MM.1S (cell line): ENCODE results near the gene CCDC74A.
"Not testable (repeated sequence)": the region's sequence is repeated elsewhere in the genome, so short reads cannot be mapped to it uniquely, and the experiment has no call there.

Experiments
- DNase-seq: peaks from one replicate; pipeline ENCODE4 v3.0.0-alpha.2; 2015
- H2AFZ ChIP-seq: fragments of 300-600 bp; sonication (generic); 2 replicates; pipeline ENCODE4 v1.6.0; 2016; ENCODE audit warnings: antibody characterized with exemption, low read length
- H3F3A ChIP-seq: fragments of 300-600 bp; sonication (generic); 2 replicates; pipeline ENCODE4 v1.6.1; 2016; ENCODE audit warnings: mild to moderate bottlenecking, antibody characterized with exemption, low read length, moderate library complexity, mixed read lengths; ENCODE audit not compliant: insufficient read depth
- H3K27ac ChIP-seq: fragments of 300-600 bp; sonication (generic); 2 replicates; pipeline ENCODE4 v1.5.1; 2016; ENCODE audit warnings: mild to moderate bottlenecking, low read length
- H3K27me3 ChIP-seq: fragments of 300-600 bp; sonication (generic); replicated peaks from 2 replicates; pipeline ENCODE4 v1.6.0; 2016; ENCODE audit warnings: low read length; ENCODE audit not compliant: insufficient read depth
- H3K36me3 ChIP-seq: fragments of 300-600 bp; sonication (generic); replicated peaks from 2 replicates; pipeline ENCODE4 v1.6.1; 2016; ENCODE audit warnings: mild to moderate bottlenecking, low read length, mixed read lengths; ENCODE audit not compliant: insufficient read depth
- H3K4me1 ChIP-seq: fragments of 300-600 bp; sonication (generic); 2 replicates; pipeline ENCODE4 v1.6.1; 2016; ENCODE audit warnings: low read length, mixed read lengths
- H3K4me2 ChIP-seq: fragments of 300-600 bp; sonication (generic); 2 replicates; pipeline ENCODE4 v1.6.0; 2016; ENCODE audit warnings: low read depth, low read length
- H3K4me3 ChIP-seq: fragments of 300-600 bp; sonication (generic); 2 replicates; pipeline ENCODE4 v1.5.1; 2016; ENCODE audit warnings: low read length, mixed read lengths
- H3K79me2 ChIP-seq: fragments of 300-600 bp; sonication (generic); 2 replicates; pipeline ENCODE4 v1.6.1; 2016; ENCODE audit warnings: mixed run types, low read length, mixed read lengths
- H3K9ac ChIP-seq: fragments of 300-600 bp; sonication (generic); 2 replicates; pipeline ENCODE4 v1.6.1; 2016; ENCODE audit warnings: low read length, mixed read lengths
- H3K9me2 ChIP-seq: fragments of 300-600 bp; sonication (generic); replicated peaks from 2 replicates; pipeline ENCODE4 v1.6.1; 2016; ENCODE audit warnings: mild to moderate bottlenecking, low read length, mixed read lengths; ENCODE audit not compliant: insufficient read depth
- H3K9me3 ChIP-seq: fragments of 300-600 bp; sonication (generic); replicated peaks from 2 replicates; pipeline ENCODE4 v1.6.1; 2016; ENCODE audit warnings: mild to moderate bottlenecking, low read length, mixed read lengths; ENCODE audit not compliant: insufficient read depth
- H4K20me1 ChIP-seq: fragments of 300-600 bp; sonication (generic); 2 replicates; pipeline ENCODE4 v1.6.1; 2016; ENCODE audit warnings: mild to moderate bottlenecking, low read length, moderate library complexity, mixed read lengths; ENCODE audit not compliant: insufficient read depth
- EZH2 ChIP-seq: fragments of 300-600 bp; sonication (generic); optimal IDR thresholded peaks from 2 replicates; pipeline ENCODE3; 2017; ENCODE audit warnings: low read depth, mild to moderate bottlenecking, antibody characterized with exemption, low read length, mixed read lengths
- EZH2phosphoT487 ChIP-seq: fragments of 300-600 bp; sonication (generic); IDR thresholded peaks from 2 replicates; pipeline ENCODE4 v1.6.1; 2018; ENCODE audit warnings: antibody characterized with exemption, low read length
- TF ChIP-seq, protein P1 (sequence below): fragments of 300-600 bp; sonication (generic); IDR thresholded peaks from 2 replicates; pipeline ENCODE4 v1.5.1; 2016; ENCODE audit warnings: antibody characterized with exemption, low read length, mixed read lengths

Gene CCDC74A

DNA sequence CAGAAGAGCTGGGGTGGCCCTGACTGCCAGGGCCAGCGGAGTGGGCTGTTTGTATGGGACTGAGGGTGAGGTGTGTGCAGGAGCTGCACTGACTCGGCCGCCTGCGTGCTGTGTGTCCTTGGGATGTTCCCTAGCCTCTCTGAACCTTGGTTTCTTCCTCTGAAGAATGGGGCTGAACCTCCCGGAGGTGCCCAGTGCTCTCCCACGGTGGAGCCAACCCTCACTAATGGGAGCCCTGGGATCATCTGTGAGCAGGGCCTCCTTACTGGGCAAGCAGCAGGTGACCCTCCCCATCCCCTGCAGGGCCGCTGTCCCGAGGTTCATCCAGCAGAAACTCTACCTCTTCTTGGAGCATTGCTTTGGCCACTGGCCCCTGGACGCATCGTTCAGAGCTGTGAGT is 11.7 kb upstream of the CCDC74A start:
- H4K20me1 ChIP-seq: no peaks in the 10 kb centered on the region
- no peaks in the 10 kb centered on the region for H3K9me2 ChIP-seq
- no peaks in the 10 kb centered on the region for H3K4me1 ChIP-seq
- H2AFZ ChIP-seq: no peak overlapping the region
- H3K4me2 ChIP-seq: no peak overlapping the region
- no peaks in the 10 kb centered on the region for H3K36me3 ChIP-seq
- no peak overlapping the region for H3K27ac ChIP-seq
- no peaks in the 10 kb centered on the region for H3K27me3 ChIP-seq
- H3K9ac ChIP-seq: no peak overlapping the region
- H3K4me3 ChIP-seq: no peak overlapping the region
- TF ChIP-seq EZH2 (no peak), EZH2phosphoT487 (no peak)
- TF ChIP-seq, protein P1, sequence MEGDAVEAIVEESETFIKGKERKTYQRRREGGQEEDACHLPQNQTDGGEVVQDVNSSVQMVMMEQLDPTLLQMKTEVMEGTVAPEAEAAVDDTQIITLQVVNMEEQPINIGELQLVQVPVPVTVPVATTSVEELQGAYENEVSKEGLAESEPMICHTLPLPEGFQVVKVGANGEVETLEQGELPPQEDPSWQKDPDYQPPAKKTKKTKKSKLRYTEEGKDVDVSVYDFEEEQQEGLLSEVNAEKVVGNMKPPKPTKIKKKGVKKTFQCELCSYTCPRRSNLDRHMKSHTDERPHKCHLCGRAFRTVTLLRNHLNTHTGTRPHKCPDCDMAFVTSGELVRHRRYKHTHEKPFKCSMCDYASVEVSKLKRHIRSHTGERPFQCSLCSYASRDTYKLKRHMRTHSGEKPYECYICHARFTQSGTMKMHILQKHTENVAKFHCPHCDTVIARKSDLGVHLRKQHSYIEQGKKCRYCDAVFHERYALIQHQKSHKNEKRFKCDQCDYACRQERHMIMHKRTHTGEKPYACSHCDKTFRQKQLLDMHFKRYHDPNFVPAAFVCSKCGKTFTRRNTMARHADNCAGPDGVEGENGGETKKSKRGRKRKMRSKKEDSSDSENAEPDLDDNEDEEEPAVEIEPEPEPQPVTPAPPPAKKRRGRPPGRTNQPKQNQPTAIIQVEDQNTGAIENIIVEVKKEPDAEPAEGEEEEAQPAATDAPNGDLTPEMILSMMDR: no peak
- H3K9me3 ChIP-seq: no peaks in the 10 kb centered on the region
- H3F3A ChIP-seq: no peaks in the 10 kb centered on the region
- DNase-seq: no peak
- H3K79me2 ChIP-seq: no peaks in the 10 kb centered on the region

DNA sequence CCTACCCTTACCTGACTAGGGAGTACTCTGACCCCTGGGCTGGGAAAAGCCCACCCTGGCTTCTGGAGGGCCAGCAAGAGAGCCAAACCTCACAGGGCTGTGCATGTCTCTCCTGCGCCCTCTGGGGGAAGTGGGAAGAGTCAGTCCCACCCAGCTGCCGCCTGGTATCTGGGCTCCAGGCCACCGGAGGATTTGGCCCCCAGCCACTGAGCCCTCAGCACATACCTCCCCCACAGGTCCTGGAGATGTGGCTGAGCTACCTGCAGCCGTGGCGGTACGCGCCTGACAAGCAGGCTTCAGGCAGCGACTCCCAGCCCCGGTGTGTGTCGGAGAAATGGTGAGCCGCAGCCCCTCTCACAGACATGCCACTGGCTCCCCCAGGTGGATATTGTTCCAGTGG is 11.1 kb upstream of the CCDC74A start:
- H3K36me3 ChIP-seq, H3K27ac ChIP-seq, H3K9ac ChIP-seq, H2AFZ ChIP-seq, H4K20me1 ChIP-seq, H3K4me1 ChIP-seq, H3K27me3 ChIP-seq, H3K9me3 ChIP-seq, H3K9me2 ChIP-seq, H3K79me2 ChIP-seq, H3F3A ChIP-seq, H3K4me2 ChIP-seq, DNase-seq, H3K4me3 ChIP-seq: not testable (repeated sequence)

DNA sequence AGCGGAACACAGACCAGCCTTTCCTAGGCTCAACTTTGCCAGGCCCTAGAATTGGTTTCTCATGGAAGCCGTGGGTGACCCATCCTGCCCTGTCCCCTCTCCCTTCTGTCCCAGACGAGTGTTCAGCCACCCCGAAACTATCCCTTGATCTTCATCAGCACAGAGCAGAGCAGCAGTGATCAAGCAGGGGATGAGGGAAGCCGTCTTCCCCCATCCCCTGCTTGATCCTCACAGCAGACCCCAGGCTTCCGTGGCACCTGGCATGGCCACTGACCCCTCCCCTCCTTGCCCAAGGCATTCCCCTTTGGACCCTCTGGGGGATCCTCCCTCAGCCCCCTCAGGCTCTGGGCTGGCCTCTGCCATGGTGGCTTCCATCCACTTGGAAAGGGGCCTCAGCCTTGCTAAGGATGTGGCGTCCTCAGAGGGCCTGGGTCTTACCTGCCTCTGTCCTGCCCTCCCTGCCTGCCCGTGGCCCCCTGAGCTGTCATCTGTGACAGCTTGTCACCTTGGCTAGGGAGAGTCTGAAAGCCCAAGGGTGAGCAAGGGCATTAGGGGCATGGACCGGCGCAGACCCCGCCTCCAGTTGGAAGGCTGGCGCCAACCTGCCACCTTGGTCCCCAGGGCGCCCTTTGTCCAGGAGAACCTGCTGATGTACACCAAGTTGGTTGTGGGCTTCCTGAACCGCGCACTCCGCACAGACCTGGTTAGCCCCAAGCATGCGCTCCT is 10.4 kb upstream of the CCDC74A start:
- Histone ChIP-seq H3K79me2 (no peaks in the 10 kb centered on the region), H3K36me3 (no peaks in the 10 kb centered on the region), H3K4me1 (no peaks in the 10 kb centered on the region), H2AFZ (no peak overlapping the region), H3K27ac (no peak overlapping the region), H3F3A (no peaks in the 10 kb centered on the region), H3K4me2 (no peak overlapping the region), H3K9me2 (no peaks in the 10 kb centered on the region), H4K20me1 (no peaks in the 10 kb centered on the region), H3K9ac (no peak overlapping the region), H3K4me3 (no peak overlapping the region), H3K27me3 (no peaks in the 10 kb centered on the region), H3K9me3 (no peaks in the 10 kb centered on the region)
- no peak for TF ChIP-seq EZH2
- TF ChIP-seq, protein P1: no peak
- no peak for DNase-seq

DNA sequence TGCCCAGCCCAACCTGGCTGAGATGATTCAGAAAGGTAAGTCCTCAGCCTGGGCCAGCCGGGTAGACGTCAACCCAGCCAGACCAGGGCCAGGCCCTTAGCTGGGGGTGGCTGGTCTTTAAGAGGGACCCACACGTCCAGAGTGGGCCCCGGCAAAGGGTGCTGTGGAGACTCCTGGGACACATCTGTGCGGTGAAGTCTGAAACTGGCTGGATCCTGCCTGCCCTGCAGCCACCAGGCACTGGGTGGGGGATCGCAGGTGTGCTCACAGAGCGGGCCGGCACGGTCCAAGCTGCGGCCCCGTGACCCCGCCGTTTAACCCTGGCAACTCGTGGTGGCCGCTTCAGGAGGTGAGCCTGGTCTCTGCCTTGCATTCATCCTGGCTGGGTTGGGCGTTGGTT is 9.8 kb upstream of the CCDC74A start:
- not testable (repeated sequence) for H3K27me3 ChIP-seq, H3K4me2 ChIP-seq, H2AFZ ChIP-seq, H3K36me3 ChIP-seq, H3K27ac ChIP-seq, DNase-seq, H3K9ac ChIP-seq, H3K79me2 ChIP-seq, H3K4me3 ChIP-seq, H3K4me1 ChIP-seq, H3K9me2 ChIP-seq, H4K20me1 ChIP-seq, H3K9me3 ChIP-seq, H3F3A ChIP-seq

DNA sequence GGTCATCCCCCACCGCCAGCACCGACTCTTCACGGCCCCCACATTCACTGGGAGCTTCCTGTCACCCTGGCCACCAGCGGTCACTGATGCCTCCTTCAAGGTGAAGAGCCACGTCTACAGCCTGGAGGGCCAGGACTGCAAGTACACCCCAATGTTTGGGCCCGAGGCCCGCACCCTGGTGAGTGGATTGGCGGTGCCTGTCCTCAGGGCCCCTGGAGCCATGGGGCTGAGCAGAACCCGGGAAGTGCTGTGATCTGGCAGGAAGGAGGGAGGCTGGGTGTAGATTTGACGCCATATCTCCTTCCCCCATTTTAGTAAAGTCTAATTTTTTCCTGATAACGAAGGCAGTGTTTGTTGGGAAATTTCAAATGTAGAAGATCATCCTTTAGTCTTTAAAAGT is 9.2 kb upstream of the CCDC74A start:
- not testable (repeated sequence) for H3K27me3 ChIP-seq, H3F3A ChIP-seq, H3K79me2 ChIP-seq, H3K4me1 ChIP-seq, H3K36me3 ChIP-seq, H3K9me3 ChIP-seq, H3K4me2 ChIP-seq, DNase-seq, H2AFZ ChIP-seq, H4K20me1 ChIP-seq, H3K9ac ChIP-seq, H3K27ac ChIP-seq, H3K4me3 ChIP-seq, H3K9me2 ChIP-seq
